AG09309 (cell line): ENCODE measurements around the gene UFC1.
A peak's percentile ranks its signal among the peaks of the same experiment; 100 is the strongest.

ENCODE experiments used
- DNase-seq: peaks from one replicate; pipeline ENCODE4 v3.0.0-alpha.2; 2010; ENCODE audit warnings: low read depth
- H3K4me3 ChIP-seq: 2 replicates; pipeline ENCODE4 v1.5.1; 2011; ENCODE audit warnings: mild to moderate bottlenecking, low read depth, low read length, moderate library complexity; ENCODE audit not compliant: control insufficient read depth
- CTCF ChIP-seq: IDR thresholded peaks from 2 replicates; pipeline ENCODE4 v1.5.1; 2011; ENCODE audit warnings: mild to moderate bottlenecking, low read depth, low read length, inconsistent platforms; ENCODE audit not compliant: insufficient read depth, control insufficient read depth; ENCODE audit errors: missing control alignments

Gene UFC1

GRCh38 chr1:161137881-161138280 lies 15.9 kb upstream of the UFC1 start:
- H3K4me3 ChIP-seq = no peak overlapping the region
- TF ChIP-seq CTCF = no peak
- DNase-seq = no peak

- no peak for TF ChIP-seq CTCF
- H3K4me3 ChIP-seq = no peak overlapping the region
- DNase-seq = no peak
These were observed 15.3 kb upstream of the UFC1 start for GRCh38 chr1:161138431-161138830.

- TF ChIP-seq CTCF = peak; percentile 52
- no peak for DNase-seq
These were observed 14.0 kb upstream of the UFC1 start for GRCh38 chr1:161139766-161140165.

GRCh38 chr1:161140755-161141400 lies 12.9 kb upstream of the UFC1 start:
- no peak overlapping the region for H3K4me3 ChIP-seq
- TF ChIP-seq CTCF = no peak
- DNase-seq = no peak

More at GRCh38 chr1:161139766-161140165, 14.0 kb upstream of the UFC1 start:
- H3K4me3 ChIP-seq = no peak overlapping the region

GRCh38 chr1:161145832-161146231 lies 7.9 kb upstream of the UFC1 start:
- TF ChIP-seq CTCF = no peak
- DNase-seq = no peak
- H3K4me3 ChIP-seq = no peak overlapping the region

- no peak for DNase-seq
- peak overlapping the region; percentile 82 for H3K4me3 ChIP-seq
- TF ChIP-seq CTCF = no peak
These were observed 602 bp upstream of the UFC1 start for GRCh38 chr1:161153176-161153575.
